PC-9 (cell line): ENCODE measurements around the gene PEAK1. TPM values are rescaled to one million over a fixed set of nuclear protein-coding genes. Genes with fewer than 3 reads are reported as not detected.

Experiments
- BruUV-seq: library from RNA; stranded (reverse); fragments of 400-500 nt; replicated peaks from 2 replicates; lab custom pipeline; 2021; lab: Mats Ljungman, UMichigan
- CTCF ChIA-PET: fragments of 300-600 bp; sonication (Branson Sonifier 250); formaldehyde crosslinking; loops from one replicate; lab custom pipeline; 2022; ENCODE audit warnings: antibody characterized with exemption; lab: Charles Lee
- POLR2A ChIA-PET: fragments of 300-600 bp; sonication (Branson Sonifier 250); formaldehyde crosslinking; loops from one replicate; lab custom pipeline; 2022; ENCODE audit warnings: antibody characterized with exemption; ENCODE audit not compliant: unreplicated experiment; lab: Charles Lee
- DNase-seq, 2 experiments: peaks; one replicate each; pipeline versions ENCODE4 v3.0.0 to v3.0.0-alpha.2; 2015 to 2022; ENCODE audit warnings: mixed read lengths in 1 of 2
- H2AFZ ChIP-seq: fragments of 200-600 bp; sonication (generic); 2 replicates; pipeline ENCODE4 v1.8.1; 2017; ENCODE audit warnings: antibody characterized with exemption
- H3F3A ChIP-seq: fragments of 200-600 bp; sonication (generic); 2 replicates; pipeline ENCODE4 v1.8.1; 2017; ENCODE audit warnings: antibody characterized with exemption, mild to moderate bottlenecking, low read depth; ENCODE audit not compliant: insufficient read depth
- H3K27ac ChIP-seq: fragments of 200-600 bp; sonication (generic); 2 replicates; pipeline ENCODE4 v1.6.1; 2016; ENCODE audit warnings: mixed run types
- H3K27me3 ChIP-seq: fragments of 200-600 bp; sonication (generic); 2 replicates; pipeline ENCODE4 v1.6.1; 2016; ENCODE audit warnings: low read depth, mixed run types; ENCODE audit not compliant: insufficient read depth
- H3K36me3 ChIP-seq: fragments of 200-600 bp; sonication (generic); 2 replicates; pipeline ENCODE4 v1.6.1; 2016; ENCODE audit warnings: low read depth, mixed run types
- H3K4me1 ChIP-seq: fragments of 200-600 bp; sonication (generic); replicated peaks from 2 replicates; pipeline ENCODE4 v1.6.1; 2016; ENCODE audit warnings: mixed run types; ENCODE audit not compliant: insufficient read depth
- H3K4me2 ChIP-seq: fragments of 200-600 bp; sonication (generic); 2 replicates; pipeline ENCODE4 v1.6.1; 2017; ENCODE audit warnings: mixed run types
- H3K4me3 ChIP-seq: fragments of 200-600 bp; sonication (generic); 2 replicates; pipeline ENCODE4 v1.6.1; 2016; ENCODE audit warnings: mixed run types
- H3K79me2 ChIP-seq: fragments of 200-600 bp; sonication (generic); 2 replicates; pipeline ENCODE4 v1.6.1; 2017; ENCODE audit warnings: low read depth, mixed run types
- H3K9me2 ChIP-seq: fragments of 200-600 bp; sonication (generic); 2 replicates; pipeline ENCODE4 v1.8.1; 2017; ENCODE audit warnings: mild to moderate bottlenecking; ENCODE audit not compliant: insufficient read depth
- H3K9me3 ChIP-seq: fragments of 200-600 bp; sonication (generic); 2 replicates; pipeline ENCODE4 v1.8.1; 2016; ENCODE audit warnings: low read depth; ENCODE audit not compliant: insufficient read depth
- H4K20me1 ChIP-seq: fragments of 200-600 bp; sonication (generic); 2 replicates; pipeline ENCODE4 v1.8.1; 2017; ENCODE audit not compliant: insufficient read depth
- EZH2 ChIP-seq: fragments of 200-600 bp; sonication (generic); IDR thresholded peaks from 2 replicates; pipeline ENCODE4 v1.8.0; 2017; ENCODE audit warnings: antibody characterized with exemption, low read depth
- intact Hi-C: fragments of 100-400 bp; cut with micrococcal nuclease; formaldehyde crosslinking; loops from one replicate; pipeline ENCODE4 v1.10.0; 2022; ENCODE audit not compliant: unreplicated experiment
- total RNA-seq: library from RNA; stranded (reverse); gene quantifications from 2 replicates; pipeline ENCODE4 v1.2.3, GENCODE V29; 2021
- TF ChIP-seq, protein P1 (sequence below): fragments of 200-600 bp; sonication (generic); conservative IDR thresholded peaks from 2 replicates; pipeline ENCODE4 v1.6.1; 2017; ENCODE audit warnings: mixed run types, antibody characterized with exemption, mild to moderate bottlenecking, moderate library complexity

Gene PEAK1
- total RNA-seq, 1 experiment from 2014 or later, result 20.7 TPM

DNA sequence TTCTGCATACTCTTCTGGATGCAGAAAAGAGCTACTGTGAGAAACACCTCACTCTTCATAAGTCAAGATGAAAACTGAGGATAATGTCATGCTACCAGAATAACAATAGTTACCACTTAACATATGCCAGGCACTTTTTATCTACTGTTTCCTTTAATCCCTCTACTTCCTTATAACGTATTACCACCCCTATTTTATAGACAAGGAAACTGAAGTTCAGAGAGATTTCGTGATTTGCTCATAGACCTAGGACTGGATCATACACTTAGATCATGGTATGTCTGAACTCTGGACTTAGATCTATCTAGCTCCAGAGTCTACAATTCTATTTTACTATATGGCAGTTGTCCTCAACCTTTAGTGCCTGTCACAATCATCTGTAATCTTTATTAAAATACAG lies 193.3 kb downstream of the PEAK1 start:
- ChIA-PET POLR2A (no interaction called here), CTCF (no interaction called here)
- no peaks in the 10 kb centered on the region for H3K27me3 ChIP-seq
- H3K27ac ChIP-seq, result no peak overlapping the region
- no peaks in the 10 kb centered on the region for H3K9me3 ChIP-seq
- H2AFZ ChIP-seq, result no peak overlapping the region
- intact Hi-C loops, result no loop called here
- BruUV-seq, result no TSS peak
- H3F3A ChIP-seq, result no peaks in the 10 kb centered on the region
- H3K9me2 ChIP-seq, result no peaks in the 10 kb centered on the region
- H3K4me3 ChIP-seq, result no peak overlapping the region
- TF ChIP-seq, protein P1, sequence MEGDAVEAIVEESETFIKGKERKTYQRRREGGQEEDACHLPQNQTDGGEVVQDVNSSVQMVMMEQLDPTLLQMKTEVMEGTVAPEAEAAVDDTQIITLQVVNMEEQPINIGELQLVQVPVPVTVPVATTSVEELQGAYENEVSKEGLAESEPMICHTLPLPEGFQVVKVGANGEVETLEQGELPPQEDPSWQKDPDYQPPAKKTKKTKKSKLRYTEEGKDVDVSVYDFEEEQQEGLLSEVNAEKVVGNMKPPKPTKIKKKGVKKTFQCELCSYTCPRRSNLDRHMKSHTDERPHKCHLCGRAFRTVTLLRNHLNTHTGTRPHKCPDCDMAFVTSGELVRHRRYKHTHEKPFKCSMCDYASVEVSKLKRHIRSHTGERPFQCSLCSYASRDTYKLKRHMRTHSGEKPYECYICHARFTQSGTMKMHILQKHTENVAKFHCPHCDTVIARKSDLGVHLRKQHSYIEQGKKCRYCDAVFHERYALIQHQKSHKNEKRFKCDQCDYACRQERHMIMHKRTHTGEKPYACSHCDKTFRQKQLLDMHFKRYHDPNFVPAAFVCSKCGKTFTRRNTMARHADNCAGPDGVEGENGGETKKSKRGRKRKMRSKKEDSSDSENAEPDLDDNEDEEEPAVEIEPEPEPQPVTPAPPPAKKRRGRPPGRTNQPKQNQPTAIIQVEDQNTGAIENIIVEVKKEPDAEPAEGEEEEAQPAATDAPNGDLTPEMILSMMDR, result no peak
- no peak for TF ChIP-seq EZH2
- no peaks in the 10 kb centered on the region for H3K36me3 ChIP-seq
- no peaks in the 10 kb centered on the region for H4K20me1 ChIP-seq
- no peaks in the 10 kb centered on the region for H3K4me1 ChIP-seq
- no peaks in the 10 kb centered on the region for H3K79me2 ChIP-seq
- DNase-seq, result no peak
- H3K4me2 ChIP-seq, result no peak overlapping the region

DNA sequence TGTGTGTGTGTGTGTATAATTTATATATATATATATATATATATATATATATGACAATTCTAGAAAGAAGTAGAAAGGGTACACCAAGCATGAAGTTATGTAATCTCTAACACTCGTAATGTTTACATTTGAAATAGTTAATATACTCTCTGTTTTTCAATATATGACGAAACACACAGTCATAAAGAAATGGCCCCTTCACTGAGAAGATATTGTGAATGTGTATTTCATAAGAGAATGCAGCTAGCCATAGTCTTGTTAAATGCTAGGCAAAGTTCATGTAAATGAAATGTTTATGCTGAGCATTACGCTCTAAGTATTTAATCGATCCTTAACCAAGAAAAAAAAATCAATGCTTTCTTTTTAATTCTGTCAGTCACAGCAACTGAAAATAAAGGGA lies 194.3 kb downstream of the PEAK1 start:
- Histone ChIP-seq H3K36me3 (no peaks in the 10 kb centered on the region), H4K20me1 (no peaks in the 10 kb centered on the region), H3K4me2 (no peak overlapping the region), H3F3A (no peaks in the 10 kb centered on the region), H3K79me2 (no peaks in the 10 kb centered on the region), H3K9me3 (no peaks in the 10 kb centered on the region), H3K4me3 (no peak overlapping the region), H3K27me3 (no peaks in the 10 kb centered on the region), H3K27ac (no peak overlapping the region), H2AFZ (no peak overlapping the region), H3K9me2 (no peaks in the 10 kb centered on the region), H3K4me1 (no peaks in the 10 kb centered on the region)
- intact Hi-C loops, result no loop called here
- TF ChIP-seq, protein P1, result no peak
- no peak for TF ChIP-seq EZH2
- BruUV-seq, result no TSS peak
- ChIA-PET CTCF (interaction anchor here (0.6 kb wide), 1 partner anchor 1571 kb away, joined by 9 read pairs; no protein-coding TSS in a partner anchor), POLR2A (interaction anchor here (0.7 kb wide), 1 partner anchor 1629 kb away, joined by 3 read pairs; no protein-coding TSS in a partner anchor)
- no peak for DNase-seq

GRCh38 chr15:77225088-77225487 lies 194.8 kb downstream of the PEAK1 start:
- H3K4me2 ChIP-seq, result no peak overlapping the region
- no TSS peak for BruUV-seq
- TF ChIP-seq, protein P1, result no peak
- TF ChIP-seq EZH2, result no peak
- no peak for DNase-seq
- H3K79me2 ChIP-seq, result no peaks in the 10 kb centered on the region
- no peaks in the 10 kb centered on the region for H3K36me3 ChIP-seq
- ChIA-PET POLR2A (interaction anchor here (0.7 kb wide), 1 partner anchor 1629 kb away, joined by 3 read pairs; no protein-coding TSS in a partner anchor), CTCF (interaction anchor here (0.6 kb wide), 1 partner anchor 1571 kb away, joined by 9 read pairs; no protein-coding TSS in a partner anchor)
- no peak overlapping the region for H2AFZ ChIP-seq
- no peak overlapping the region for H3K4me3 ChIP-seq
- H3K4me1 ChIP-seq, result no peaks in the 10 kb centered on the region
- no peaks in the 10 kb centered on the region for H3K9me3 ChIP-seq
- H4K20me1 ChIP-seq, result 0 out of 2 replicates have a peak, but pooled peaks cover under 1% of the 10 kb centered on the region
- no peak overlapping the region for H3K27ac ChIP-seq
- H3K9me2 ChIP-seq, result no peaks in the 10 kb centered on the region
- no peaks in the 10 kb centered on the region for H3F3A ChIP-seq
- no peaks in the 10 kb centered on the region for H3K27me3 ChIP-seq
- intact Hi-C loops, result no loop called here
